HG03064 (cell line): Measurements from ENCODE around the gene FAM200B.
"Not testable (repeated sequence)": the region's sequence is repeated elsewhere in the genome, so short reads cannot be mapped to it uniquely, and the experiment has no call there.

Experiments
- ATAC-seq: cut with Tn5 transposase; IDR thresholded peaks from one replicate; pipeline ENCODE4 v1.9.1; 2021; ENCODE audit warnings: low read depth; ENCODE audit not compliant: unreplicated experiment

The FAM200B gene

DNA sequence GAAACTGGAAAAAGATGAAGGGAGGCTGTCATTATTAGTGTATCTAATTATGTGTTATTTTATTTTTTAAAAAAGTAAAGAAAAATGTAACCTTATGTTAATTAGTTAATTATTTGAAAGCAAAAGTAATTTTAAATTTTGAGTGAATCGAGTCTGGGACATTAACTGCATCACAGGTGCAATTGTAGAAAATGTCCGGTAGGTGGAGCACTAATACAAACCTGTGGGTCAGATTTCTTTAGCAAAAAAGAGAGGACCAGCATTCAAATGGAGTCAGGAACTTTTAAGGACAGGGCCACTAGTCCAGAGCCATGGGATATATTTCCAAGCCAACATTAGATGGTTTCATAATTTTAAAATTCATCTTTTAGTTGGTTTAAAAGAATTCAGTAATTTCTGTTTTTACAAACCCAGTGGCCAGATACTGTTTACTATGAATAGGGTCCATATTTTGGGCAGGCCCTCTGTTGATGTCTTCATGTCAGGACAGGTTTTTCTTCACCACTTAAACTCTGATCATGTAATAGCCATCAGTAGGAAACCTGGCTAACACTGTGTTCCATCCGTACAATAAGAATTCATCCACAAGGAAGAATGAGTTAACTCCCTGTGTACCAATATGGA lies 48.4 kb downstream of the FAM200B start:
- ATAC-seq = no peak

DNA sequence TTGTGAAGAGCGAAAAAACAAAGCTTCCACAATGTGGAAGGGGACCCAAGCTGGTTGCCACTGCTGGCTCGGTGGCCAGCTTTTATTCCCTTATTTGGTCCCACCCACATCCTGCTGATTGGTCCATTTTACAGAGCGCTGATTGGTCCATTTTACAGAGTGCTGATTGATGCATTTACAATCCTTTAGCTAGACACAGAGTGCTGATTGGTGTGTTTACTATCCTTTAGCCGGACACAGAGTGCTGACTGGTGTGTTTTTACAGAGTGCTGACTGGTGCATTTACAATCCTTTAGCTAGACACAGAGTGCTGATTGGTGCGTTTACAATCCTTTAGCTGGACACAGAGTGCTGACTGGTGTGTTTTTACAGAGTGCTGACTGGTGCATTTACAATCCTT lies 51.4 kb downstream of the FAM200B start:
- ATAC-seq = not testable (repeated sequence)

DNA sequence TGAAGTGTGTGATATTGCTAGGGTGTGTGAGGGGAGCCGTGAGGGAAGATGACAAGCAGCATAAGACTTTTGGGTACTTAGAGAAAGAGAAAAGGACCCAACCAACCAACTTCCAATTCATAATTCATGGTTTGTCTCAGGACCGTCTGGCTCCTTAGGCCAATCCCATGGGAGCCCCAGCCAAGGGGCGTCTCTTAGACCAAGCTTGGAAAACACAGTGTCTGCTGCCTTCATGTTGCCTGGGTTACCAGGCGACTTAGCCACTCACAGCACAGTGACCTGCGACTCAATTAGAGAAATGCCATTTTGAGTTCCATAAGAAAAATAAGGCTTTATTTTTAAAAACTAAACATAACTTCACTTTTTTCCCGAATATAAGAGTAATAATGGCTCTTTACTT lies 53.9 kb downstream of the FAM200B start:
- no peak for ATAC-seq

DNA sequence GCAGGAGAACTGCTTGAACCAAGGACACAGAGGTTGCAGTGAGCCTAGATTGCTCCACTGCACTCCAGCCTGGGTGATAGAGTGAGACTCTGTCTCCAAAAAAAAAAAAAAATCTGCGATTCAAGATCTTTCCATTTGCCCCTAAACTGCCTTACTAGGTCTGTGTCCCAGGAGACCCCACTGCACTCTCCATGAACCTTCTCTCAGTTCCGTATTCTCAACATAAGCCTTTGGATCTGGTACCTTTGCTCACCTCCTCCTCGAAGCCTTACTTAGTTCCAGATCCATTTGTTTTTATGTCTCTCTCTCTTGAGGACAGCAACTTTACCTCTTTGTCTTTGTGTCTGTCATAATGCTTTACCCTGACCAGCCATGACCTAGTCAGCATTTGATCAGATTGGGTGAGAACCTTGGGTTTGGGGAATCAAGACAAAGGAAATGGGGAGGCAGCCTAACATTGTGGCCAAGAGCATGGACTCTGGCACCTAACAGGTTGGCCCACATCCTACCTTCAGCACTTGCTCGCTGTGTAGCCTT lies 55.0 kb downstream of the FAM200B start:
- ATAC-seq = no peak

DNA sequence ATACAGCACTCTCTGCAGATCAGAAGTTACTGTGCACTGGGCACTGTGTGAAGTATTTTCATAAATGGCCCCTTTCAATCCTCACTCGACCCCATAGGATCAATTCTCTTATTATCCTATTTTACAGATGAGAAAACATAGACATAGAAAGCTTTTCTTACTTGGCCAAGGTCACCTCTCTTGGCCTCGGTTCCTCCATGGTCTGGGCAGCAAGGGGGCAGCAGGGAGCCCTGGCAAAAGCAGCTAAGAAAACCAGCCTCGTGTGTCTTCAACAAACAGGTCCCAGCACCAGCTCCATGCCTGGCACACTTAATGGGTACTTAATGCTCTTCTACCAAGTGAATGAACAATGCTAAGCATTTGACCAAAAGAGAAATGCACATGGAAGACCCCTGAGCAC lies 55.6 kb downstream of the FAM200B start:
- no peak for ATAC-seq

DNA sequence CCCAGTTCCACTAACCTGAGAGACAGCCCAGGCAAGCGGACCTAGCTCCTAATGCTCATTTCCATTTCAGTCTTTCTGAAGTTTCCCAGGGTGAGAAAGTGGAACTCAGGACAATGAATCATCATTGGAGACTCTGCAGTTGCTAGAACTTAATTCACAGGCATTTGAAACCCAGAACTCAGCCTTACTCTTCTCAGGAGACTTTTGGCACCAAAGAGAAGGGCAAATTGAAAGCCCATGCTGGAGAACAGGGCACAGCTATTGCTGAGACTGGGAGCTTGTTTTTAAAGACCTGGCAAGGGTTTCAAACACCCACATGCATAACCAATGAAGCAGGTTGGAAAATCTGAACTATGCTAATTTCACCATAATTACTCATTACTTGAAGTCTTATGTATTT lies 57.2 kb downstream of the FAM200B start:
- no peak for ATAC-seq
